Loucy (cell line): ENCODE results near the gene MEF2B.

Experiments used
- CTCF ChIP-seq: fragments of 200-600 bp; sonication (generic); conservative IDR thresholded peaks from 2 replicates; pipeline ENCODE4 v1.5.1; 2014; ENCODE audit warnings: mild to moderate bottlenecking, antibody characterized with exemption, low read length
- EZH2phosphoT487 ChIP-seq: fragments of 200-600 bp; IDR thresholded peaks from 2 replicates; pipeline ENCODE4 v1.6.1; 2018; ENCODE audit warnings: antibody characterized with exemption, mild to moderate bottlenecking, moderate library complexity, borderline replicate concordance

GRCh38 chr19:19186742-19187141, 16.7 kb upstream of the MEF2B start:
- TF ChIP-seq CTCF: no peak
- TF ChIP-seq EZH2phosphoT487: no peak
